ENCODE measurements around the gene FSTL1.
"Not testable (repeated sequence)": the region's sequence is repeated elsewhere in the genome, so short reads cannot be mapped to it uniquely, and the experiment has no call there.

The FSTL1 gene

DNA sequence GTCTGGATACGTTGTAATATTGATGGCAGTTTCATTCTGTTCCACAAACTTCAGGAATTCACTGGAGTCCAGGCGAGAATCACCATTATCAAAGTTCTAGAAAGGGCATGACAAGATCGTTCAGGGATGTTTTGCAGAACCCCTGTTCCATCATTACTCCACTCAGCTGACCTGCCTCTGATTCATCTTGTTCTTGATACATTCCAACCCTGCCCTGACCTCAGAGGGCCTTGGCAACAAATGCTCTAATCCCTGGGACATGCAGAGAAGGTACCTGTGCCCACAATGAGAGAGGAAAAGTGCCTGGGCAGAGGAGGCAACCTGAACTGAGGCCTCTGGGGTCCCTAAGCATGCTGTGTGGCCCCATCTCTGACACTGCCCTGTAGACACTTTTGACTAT lies 45.9 kb downstream of the FSTL1 start:
- H3K9me3 ChIP-seq (ENCODE audit: control insufficient read depth, low read length): no peaks in the 10 kb centered on the region
- H3K4me1 ChIP-seq (ENCODE audit: control insufficient read depth, insufficient read depth, low read length, poor library complexity, severe bottlenecking): no peaks in the 10 kb centered on the region
- H3K36me3 ChIP-seq (ENCODE audit: control insufficient read depth, insufficient read depth, low read length): no peaks in the 10 kb centered on the region
- no peak overlapping the region for H3K4me3 ChIP-seq (ENCODE audit: insufficient read depth, low read depth, low read length, poor library complexity, severe bottlenecking)
- DNase-seq: no peak
- no peaks in the 10 kb centered on the region for H3K27me3 ChIP-seq (replicated peaks; ENCODE audit: control insufficient read depth, insufficient read depth, low read length, poor library complexity, severe bottlenecking)
- H3K27ac ChIP-seq (ENCODE audit: insufficient read depth, low read length, poor library complexity, severe bottlenecking): no peak overlapping the region

GRCh38 chr3:120402257-120402656 lies 48.5 kb downstream of the FSTL1 start:
- no peaks in the 10 kb centered on the region for H3K27me3 ChIP-seq (replicated peaks; ENCODE audit: control insufficient read depth, insufficient read depth, low read length, poor library complexity, severe bottlenecking)
- H3K4me3 ChIP-seq (ENCODE audit: insufficient read depth, low read depth, low read length, poor library complexity, severe bottlenecking): no peak overlapping the region
- H3K36me3 ChIP-seq (ENCODE audit: control insufficient read depth, insufficient read depth, low read length): no peaks in the 10 kb centered on the region
- H3K27ac ChIP-seq (ENCODE audit: insufficient read depth, low read length, poor library complexity, severe bottlenecking): no peak overlapping the region
- H3K4me1 ChIP-seq (ENCODE audit: control insufficient read depth, insufficient read depth, low read length, poor library complexity, severe bottlenecking): no peaks in the 10 kb centered on the region
- no peak for DNase-seq
- H3K9me3 ChIP-seq (ENCODE audit: control insufficient read depth, low read length): no peaks in the 10 kb centered on the region

GRCh38 chr3:120399372-120399771 lies 51.4 kb downstream of the FSTL1 start:
- H3K36me3 ChIP-seq (ENCODE audit: control insufficient read depth, insufficient read depth, low read length): no peaks in the 10 kb centered on the region
- no peaks in the 10 kb centered on the region for H3K27me3 ChIP-seq (replicated peaks; ENCODE audit: control insufficient read depth, insufficient read depth, low read length, poor library complexity, severe bottlenecking)
- DNase-seq: no peak
- no peaks in the 10 kb centered on the region for H3K4me1 ChIP-seq (ENCODE audit: control insufficient read depth, insufficient read depth, low read length, poor library complexity, severe bottlenecking)
- H3K4me3 ChIP-seq (ENCODE audit: insufficient read depth, low read depth, low read length, poor library complexity, severe bottlenecking): no peak overlapping the region
- H3K9me3 ChIP-seq (ENCODE audit: control insufficient read depth, low read length): no peaks in the 10 kb centered on the region
- H3K27ac ChIP-seq (ENCODE audit: insufficient read depth, low read length, poor library complexity, severe bottlenecking): no peak overlapping the region

DNA sequence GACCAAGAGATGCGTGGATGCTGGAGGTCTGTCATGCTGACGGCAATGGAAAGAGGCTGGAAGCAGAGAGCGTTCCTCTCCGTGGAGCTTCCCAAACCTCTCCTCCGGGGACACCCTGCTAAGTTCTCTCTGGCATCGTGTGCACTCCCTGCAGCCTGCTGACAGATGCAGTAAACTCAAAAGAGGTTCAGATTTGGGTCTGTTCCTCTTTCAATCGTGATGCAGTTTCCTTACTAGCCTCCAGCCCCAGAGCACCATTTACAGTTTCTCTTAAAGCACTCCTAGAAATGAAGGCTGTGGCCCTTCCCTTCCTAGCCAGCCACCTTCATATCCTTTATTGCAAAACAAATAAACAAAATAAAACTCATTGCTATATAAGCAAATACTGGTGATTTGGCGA lies 54.3 kb downstream of the FSTL1 start:
- no peak for DNase-seq
- H3K27ac ChIP-seq (ENCODE audit: insufficient read depth, low read length, poor library complexity, severe bottlenecking): no peak overlapping the region
- no peaks in the 10 kb centered on the region for H3K9me3 ChIP-seq (ENCODE audit: control insufficient read depth, low read length)
- H3K27me3 ChIP-seq (replicated peaks; ENCODE audit: control insufficient read depth, insufficient read depth, low read length, poor library complexity, severe bottlenecking): no peaks in the 10 kb centered on the region
- no peaks in the 10 kb centered on the region for H3K4me1 ChIP-seq (ENCODE audit: control insufficient read depth, insufficient read depth, low read length, poor library complexity, severe bottlenecking)
- H3K36me3 ChIP-seq (ENCODE audit: control insufficient read depth, insufficient read depth, low read length): no peaks in the 10 kb centered on the region
- no peak overlapping the region for H3K4me3 ChIP-seq (ENCODE audit: insufficient read depth, low read depth, low read length, poor library complexity, severe bottlenecking)

- DNase-seq: no peak
- Histone ChIP-seq H3K27me3 (replicated peaks; ENCODE audit: control insufficient read depth, insufficient read depth, low read length, poor library complexity, severe bottlenecking) (no peaks in the 10 kb centered on the region), H3K4me3 (ENCODE audit: insufficient read depth, low read depth, low read length, poor library complexity, severe bottlenecking) (no peak overlapping the region), H3K27ac (ENCODE audit: insufficient read depth, low read length, poor library complexity, severe bottlenecking) (no peak overlapping the region), H3K36me3 (ENCODE audit: control insufficient read depth, insufficient read depth, low read length) (no peaks in the 10 kb centered on the region), H3K4me1 (ENCODE audit: control insufficient read depth, insufficient read depth, low read length, poor library complexity, severe bottlenecking) (no peaks in the 10 kb centered on the region), H3K9me3 (ENCODE audit: control insufficient read depth, low read length) (no peaks in the 10 kb centered on the region)
Observed at GRCh38 chr3:120394347-120394746, 56.4 kb downstream of the FSTL1 start.

DNA sequence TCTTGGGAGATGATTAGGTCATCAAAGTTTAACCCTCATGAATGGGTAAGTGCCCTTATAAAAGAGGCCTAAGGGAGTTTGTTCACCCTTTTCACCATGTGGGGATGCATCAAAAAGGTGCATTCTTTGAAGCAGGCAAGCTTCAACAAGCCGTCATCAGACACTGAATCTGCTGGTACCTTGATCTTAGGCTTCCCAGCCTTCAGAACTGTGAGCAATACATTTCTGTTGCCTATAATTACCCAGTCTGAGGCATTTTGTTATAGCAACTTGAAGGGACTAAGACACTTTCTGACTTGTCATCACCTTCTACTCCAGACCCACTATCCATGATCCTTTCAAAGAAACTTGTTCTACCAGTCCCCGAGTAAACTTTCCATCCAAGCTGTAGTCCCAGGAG lies 57.0 kb downstream of the FSTL1 start:
- Histone ChIP-seq H3K27me3 (replicated peaks; ENCODE audit: control insufficient read depth, insufficient read depth, low read length, poor library complexity, severe bottlenecking) (no peaks in the 10 kb centered on the region), H3K9me3 (ENCODE audit: control insufficient read depth, low read length) (no peaks in the 10 kb centered on the region), H3K4me3 (ENCODE audit: insufficient read depth, low read depth, low read length, poor library complexity, severe bottlenecking) (no peak overlapping the region), H3K36me3 (ENCODE audit: control insufficient read depth, insufficient read depth, low read length) (no peaks in the 10 kb centered on the region), H3K27ac (ENCODE audit: insufficient read depth, low read length, poor library complexity, severe bottlenecking) (no peak overlapping the region), H3K4me1 (ENCODE audit: control insufficient read depth, insufficient read depth, low read length, poor library complexity, severe bottlenecking) (no peaks in the 10 kb centered on the region)
- no peak for DNase-seq

- Histone ChIP-seq H3K27ac (ENCODE audit: insufficient read depth, low read length, poor library complexity, severe bottlenecking) (no peak overlapping the region), H3K36me3 (ENCODE audit: control insufficient read depth, insufficient read depth, low read length) (no peaks in the 10 kb centered on the region), H3K9me3 (ENCODE audit: control insufficient read depth, low read length) (no peaks in the 10 kb centered on the region), H3K4me1 (ENCODE audit: control insufficient read depth, insufficient read depth, low read length, poor library complexity, severe bottlenecking) (no peaks in the 10 kb centered on the region), H3K27me3 (replicated peaks; ENCODE audit: control insufficient read depth, insufficient read depth, low read length, poor library complexity, severe bottlenecking) (no peaks in the 10 kb centered on the region), H3K4me3 (ENCODE audit: insufficient read depth, low read depth, low read length, poor library complexity, severe bottlenecking) (no peak overlapping the region)
- DNase-seq: no peak
Observed at GRCh38 chr3:120393243-120393642, 57.5 kb downstream of the FSTL1 start.

DNA sequence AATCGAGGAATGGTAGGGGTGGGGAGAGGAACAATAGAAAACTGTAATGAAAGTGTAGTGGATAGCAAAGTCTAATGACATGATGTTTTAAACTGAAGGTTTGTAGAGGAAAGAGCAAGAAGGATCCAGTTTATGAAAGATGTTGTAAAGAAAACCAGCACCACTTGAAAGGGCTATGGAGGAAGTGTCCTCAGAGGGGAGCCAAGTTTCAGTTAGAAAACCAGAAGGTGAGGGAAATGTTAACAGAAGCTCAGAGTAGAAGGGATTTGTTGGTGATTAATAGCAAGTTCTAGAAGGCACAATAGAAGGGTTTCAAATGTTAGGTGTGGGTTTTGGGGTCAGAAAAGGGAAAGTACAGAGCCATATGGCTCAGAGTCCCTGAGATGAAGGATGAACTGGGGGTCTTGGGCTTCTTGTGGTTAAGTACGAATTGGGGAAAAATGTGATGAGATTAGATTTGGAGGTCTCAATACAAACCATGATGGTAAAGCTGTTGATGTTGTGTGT lies 67.8 kb downstream of the FSTL1 start:
- DNase-seq: no peak
- Histone ChIP-seq H3K4me3 (ENCODE audit: insufficient read depth, low read depth, low read length, poor library complexity, severe bottlenecking) (no peak overlapping the region), H3K4me1 (ENCODE audit: control insufficient read depth, insufficient read depth, low read length, poor library complexity, severe bottlenecking) (no peaks in the 10 kb centered on the region), H3K27ac (ENCODE audit: insufficient read depth, low read length, poor library complexity, severe bottlenecking) (no peak overlapping the region), H3K27me3 (replicated peaks; ENCODE audit: control insufficient read depth, insufficient read depth, low read length, poor library complexity, severe bottlenecking) (no peaks in the 10 kb centered on the region), H3K9me3 (ENCODE audit: control insufficient read depth, low read length) (no peaks in the 10 kb centered on the region), H3K36me3 (ENCODE audit: control insufficient read depth, insufficient read depth, low read length) (no peaks in the 10 kb centered on the region)

- no peaks in the 10 kb centered on the region for H3K4me1 ChIP-seq (ENCODE audit: control insufficient read depth, insufficient read depth, low read length, poor library complexity, severe bottlenecking)
- no peak overlapping the region for H3K4me3 ChIP-seq (ENCODE audit: insufficient read depth, low read depth, low read length, poor library complexity, severe bottlenecking)
- H3K27ac ChIP-seq (ENCODE audit: insufficient read depth, low read length, poor library complexity, severe bottlenecking): no peak overlapping the region
- DNase-seq: no peak
- no peaks in the 10 kb centered on the region for H3K36me3 ChIP-seq (ENCODE audit: control insufficient read depth, insufficient read depth, low read length)
- H3K9me3 ChIP-seq (ENCODE audit: control insufficient read depth, low read length): no peaks in the 10 kb centered on the region
- no peaks in the 10 kb centered on the region for H3K27me3 ChIP-seq (replicated peaks; ENCODE audit: control insufficient read depth, insufficient read depth, low read length, poor library complexity, severe bottlenecking)
Observed at GRCh38 chr3:120381503-120381902, 69.3 kb downstream of the FSTL1 start.

GRCh38 chr3:120377948-120378347 lies 72.8 kb downstream of the FSTL1 start:
- not testable (repeated sequence) for DNase-seq; H3K36me3 ChIP-seq (ENCODE audit: control insufficient read depth, insufficient read depth, low read length); H3K4me1 ChIP-seq (ENCODE audit: control insufficient read depth, insufficient read depth, low read length, poor library complexity, severe bottlenecking); H3K27me3 ChIP-seq (replicated peaks; ENCODE audit: control insufficient read depth, insufficient read depth, low read length, poor library complexity, severe bottlenecking); H3K27ac ChIP-seq (ENCODE audit: insufficient read depth, low read length, poor library complexity, severe bottlenecking); H3K9me3 ChIP-seq (ENCODE audit: control insufficient read depth, low read length); H3K4me3 ChIP-seq (ENCODE audit: insufficient read depth, low read depth, low read length, poor library complexity, severe bottlenecking)

GRCh38 chr3:120370463-120370862 lies 80.3 kb downstream of the FSTL1 start:
- no peak for DNase-seq
- Histone ChIP-seq H3K9me3 (ENCODE audit: control insufficient read depth, low read length) (no peaks in the 10 kb centered on the region), H3K4me3 (ENCODE audit: insufficient read depth, low read depth, low read length, poor library complexity, severe bottlenecking) (no peak overlapping the region), H3K4me1 (ENCODE audit: control insufficient read depth, insufficient read depth, low read length, poor library complexity, severe bottlenecking) (no peaks in the 10 kb centered on the region), H3K36me3 (ENCODE audit: control insufficient read depth, insufficient read depth, low read length) (no peaks in the 10 kb centered on the region), H3K27ac (ENCODE audit: insufficient read depth, low read length, poor library complexity, severe bottlenecking) (no peak overlapping the region), H3K27me3 (replicated peaks; ENCODE audit: control insufficient read depth, insufficient read depth, low read length, poor library complexity, severe bottlenecking) (no peaks in the 10 kb centered on the region)
